NCI-H1417 treated with DMSO at 0.1 percent for 48 hours (cell line): ENCODE results near the gene PANK4.
"Not testable (repeated sequence)": the region's sequence is repeated elsewhere in the genome, so short reads cannot be mapped to it uniquely, and the experiment has no call there.

Experiments
- DNase-seq: peaks from one replicate; lab custom pipeline; 2025; lab: John Stamatoyannopoulos, UW

Gene PANK4

GRCh38 chr1:2525920-2526823 lies at the start of gene PANK4:
Gene PANK4, minus strand, starts transcription at chr1:2526596. Its CDS starts 9 bp downstream, at chr1:2526587.
- DNase-seq, result peak; percentile 71

GRCh38 chr1:2574350-2574749 lies 48.0 kb upstream of the PANK4 start:
- DNase-seq, result no peak

- no peak for DNase-seq
These were observed 47.0 kb upstream of the PANK4 start for GRCh38 chr1:2573250-2573920.

GRCh38 chr1:2571348-2571747 lies 45.0 kb upstream of the PANK4 start:
- DNase-seq, result no peak

GRCh38 chr1:2570332-2570731 lies 43.9 kb upstream of the PANK4 start:
- DNase-seq, result no peak

GRCh38 chr1:2569703-2570102 lies 43.3 kb upstream of the PANK4 start:
- DNase-seq, result not testable (repeated sequence)

- no peak for DNase-seq
These were observed 42.7 kb upstream of the PANK4 start for GRCh38 chr1:2569060-2569459.

GRCh38 chr1:2568187-2568816 lies 41.9 kb upstream of the PANK4 start:
- DNase-seq, result not testable (repeated sequence)

GRCh38 chr1:2567083-2567679 lies 40.8 kb upstream of the PANK4 start:
- DNase-seq, result no peak

- DNase-seq, result no peak
These were observed 40.0 kb upstream of the PANK4 start for GRCh38 chr1:2566101-2567045.

- DNase-seq, result no peak
These were observed 38.5 kb upstream of the PANK4 start for GRCh38 chr1:2564815-2565374.

GRCh38 chr1:2564006-2564814 lies 37.8 kb upstream of the PANK4 start:
- no peak for DNase-seq

GRCh38 chr1:2563205-2563604 lies 36.8 kb upstream of the PANK4 start:
- DNase-seq, result no peak

GRCh38 chr1:2561898-2562895 lies 35.8 kb upstream of the PANK4 start:
- DNase-seq, result no peak

- no peak for DNase-seq
These were observed 35.0 kb upstream of the PANK4 start for GRCh38 chr1:2561446-2561845.

- no peak for DNase-seq
These were observed 34.1 kb upstream of the PANK4 start for GRCh38 chr1:2560299-2561073.

- DNase-seq, result no peak
These were observed 33.3 kb upstream of the PANK4 start for GRCh38 chr1:2559509-2560298.
